Measurements from ENCODE around the gene SBSN. TPM values are rescaled to one million over a fixed set of nuclear protein-coding genes. Genes with fewer than 3 reads are reported as not detected.

SBSN gene
- total and polyA plus RNA-seq, 4 donors = not detected

DNA sequence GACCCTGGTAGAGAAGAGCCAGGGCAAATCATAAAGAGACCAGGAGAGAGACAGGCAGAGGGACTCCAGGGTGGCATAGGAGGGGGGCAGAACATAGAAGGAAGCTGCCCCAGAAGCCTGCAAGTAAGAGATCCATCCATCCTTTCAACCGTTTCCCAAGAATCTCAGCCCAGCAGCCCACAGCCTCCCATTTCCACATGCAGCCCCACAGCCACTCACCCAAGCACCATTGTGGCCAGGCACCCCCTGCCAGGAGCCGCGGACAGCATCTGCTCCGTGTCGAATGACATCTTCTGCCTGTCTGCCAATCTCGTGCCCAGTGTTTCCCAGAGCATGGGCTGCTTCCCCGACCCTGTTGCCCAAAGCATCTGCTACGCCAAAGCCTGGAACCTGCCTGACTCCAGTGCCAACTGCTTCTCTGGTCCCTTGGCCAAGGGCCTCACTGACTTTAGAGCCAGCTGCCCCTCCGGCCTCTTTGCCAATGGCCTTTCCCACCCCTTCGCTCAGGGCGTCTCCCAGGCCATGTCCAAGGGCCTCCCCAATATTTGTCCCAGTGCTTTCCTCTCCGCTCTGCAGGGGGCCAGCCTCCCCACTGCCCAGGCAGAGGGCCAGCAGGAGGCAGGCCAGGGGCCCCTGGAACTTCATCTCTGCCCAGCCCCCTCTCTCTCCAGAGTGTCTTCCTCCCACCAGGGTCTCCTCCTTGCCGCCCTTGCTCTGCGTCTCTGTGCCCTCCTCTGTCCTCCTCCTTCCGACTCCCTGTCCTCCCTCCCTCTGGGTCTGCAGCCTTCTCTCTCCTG is 15.1 kb downstream of the SBSN start:
- DNase-seq (ENCODE audit: low spot score) = no peak
- peaks cover 0 to 16% (median 7%) of the 10 kb centered on the region in 4 donors for H3K4me1 ChIP-seq (ENCODE audit: control insufficient read depth in 4 of 4, insufficient read depth in 4 of 4, low read length in 3 of 4)
- no peak overlapping the region for H3K4me3 ChIP-seq (ENCODE audit: low read depth in 1 of 3, low read length in 3 of 3)
- peaks cover 0 to 1% (median 0%) of the 10 kb centered on the region in 4 donors for H3K36me3 ChIP-seq (ENCODE audit: control insufficient read depth in 4 of 4, insufficient read depth in 3 of 4, low read depth in 1 of 4, low read length in 3 of 4)
- H3K27ac ChIP-seq (ENCODE audit: low read depth in 1 of 2, low read length in 2 of 2) = no peak overlapping the region
- no peak overlapping the region for H3K9ac ChIP-seq (ENCODE audit: low read depth in 1 of 2, low read length in 2 of 2)
- no peaks in the 10 kb centered on the region for H3K27me3 ChIP-seq (ENCODE audit: control insufficient read depth in 4 of 4, insufficient read depth in 4 of 4, low read length in 3 of 4)
- WGBS = 89% methylated on average over 15 of the region's 15 CpGs
- TF ChIP-seq, protein P1, sequence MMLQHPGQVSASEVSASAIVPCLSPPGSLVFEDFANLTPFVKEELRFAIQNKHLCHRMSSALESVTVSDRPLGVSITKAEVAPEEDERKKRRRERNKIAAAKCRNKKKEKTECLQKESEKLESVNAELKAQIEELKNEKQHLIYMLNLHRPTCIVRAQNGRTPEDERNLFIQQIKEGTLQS (IDR thresholded peaks at IDR 0.05) = no peak
- TF ChIP-seq, protein P2, sequence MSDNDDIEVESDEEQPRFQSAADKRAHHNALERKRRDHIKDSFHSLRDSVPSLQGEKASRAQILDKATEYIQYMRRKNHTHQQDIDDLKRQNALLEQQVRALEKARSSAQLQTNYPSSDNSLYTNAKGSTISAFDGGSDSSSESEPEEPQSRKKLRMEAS (IDR thresholded peaks at IDR 0.05) = no peak
- TF ChIP-seq, protein P3, sequence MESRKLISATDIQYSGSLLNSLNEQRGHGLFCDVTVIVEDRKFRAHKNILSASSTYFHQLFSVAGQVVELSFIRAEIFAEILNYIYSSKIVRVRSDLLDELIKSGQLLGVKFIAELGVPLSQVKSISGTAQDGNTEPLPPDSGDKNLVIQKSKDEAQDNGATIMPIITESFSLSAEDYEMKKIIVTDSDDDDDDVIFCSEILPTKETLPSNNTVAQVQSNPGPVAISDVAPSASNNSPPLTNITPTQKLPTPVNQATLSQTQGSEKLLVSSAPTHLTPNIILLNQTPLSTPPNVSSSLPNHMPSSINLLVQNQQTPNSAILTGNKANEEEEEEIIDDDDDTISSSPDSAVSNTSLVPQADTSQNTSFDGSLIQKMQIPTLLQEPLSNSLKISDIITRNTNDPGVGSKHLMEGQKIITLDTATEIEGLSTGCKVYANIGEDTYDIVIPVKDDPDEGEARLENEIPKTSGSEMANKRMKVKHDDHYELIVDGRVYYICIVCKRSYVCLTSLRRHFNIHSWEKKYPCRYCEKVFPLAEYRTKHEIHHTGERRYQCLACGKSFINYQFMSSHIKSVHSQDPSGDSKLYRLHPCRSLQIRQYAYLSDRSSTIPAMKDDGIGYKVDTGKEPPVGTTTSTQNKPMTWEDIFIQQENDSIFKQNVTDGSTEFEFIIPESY (IDR thresholded peaks at IDR 0.05) = no peak
- no peak for TF ChIP-seq HNF4A (conservative IDR thresholded peaks at IDR 0.05)
- TF ChIP-seq TAF1 (conservative IDR thresholded peaks at IDR 0.05) = no peak
- no peak for TF ChIP-seq SP1 (IDR thresholded peaks at IDR 0.05)
- H3K9me3 ChIP-seq (ENCODE audit: control insufficient read depth in 4 of 4, low read length in 3 of 4) = no peaks in the 10 kb centered on the region

DNA sequence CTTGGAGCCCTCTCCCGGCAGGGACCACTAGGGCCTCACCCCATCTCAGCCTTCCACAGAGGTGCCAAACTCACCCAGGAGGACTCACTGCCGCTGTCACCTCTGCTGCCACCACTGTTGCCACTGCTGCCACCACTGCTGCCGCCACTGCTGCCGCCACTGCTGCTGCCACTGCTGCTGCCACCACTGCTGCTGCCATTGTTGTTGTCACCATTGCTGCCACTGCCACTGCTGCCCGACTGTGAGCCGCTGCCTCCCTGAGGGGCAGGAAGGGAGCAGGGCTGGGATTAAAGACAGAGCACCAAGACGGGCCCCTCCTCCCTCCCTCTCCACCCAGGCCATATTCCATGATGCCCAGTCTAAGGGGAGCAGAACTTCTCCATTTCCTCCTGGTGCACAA is 16.8 kb downstream of the SBSN start:
- H3K9me3 ChIP-seq (ENCODE audit: control insufficient read depth in 4 of 4, low read length in 3 of 4) = no peaks in the 10 kb centered on the region
- H3K27ac ChIP-seq (ENCODE audit: low read depth in 1 of 2, low read length in 2 of 2) = no peak overlapping the region
- H3K9ac ChIP-seq (ENCODE audit: low read depth in 1 of 2, low read length in 2 of 2) = no peak overlapping the region
- DNase-seq (ENCODE audit: low spot score) = no peak
- H3K4me1 ChIP-seq (ENCODE audit: control insufficient read depth in 4 of 4, insufficient read depth in 4 of 4, low read length in 3 of 4) = peaks cover 0 to 16% (median 7%) of the 10 kb centered on the region in 4 donors
- no peak for TF ChIP-seq FOXA1 (IDR thresholded peaks at IDR 0.05)
- TF ChIP-seq, protein P4, sequence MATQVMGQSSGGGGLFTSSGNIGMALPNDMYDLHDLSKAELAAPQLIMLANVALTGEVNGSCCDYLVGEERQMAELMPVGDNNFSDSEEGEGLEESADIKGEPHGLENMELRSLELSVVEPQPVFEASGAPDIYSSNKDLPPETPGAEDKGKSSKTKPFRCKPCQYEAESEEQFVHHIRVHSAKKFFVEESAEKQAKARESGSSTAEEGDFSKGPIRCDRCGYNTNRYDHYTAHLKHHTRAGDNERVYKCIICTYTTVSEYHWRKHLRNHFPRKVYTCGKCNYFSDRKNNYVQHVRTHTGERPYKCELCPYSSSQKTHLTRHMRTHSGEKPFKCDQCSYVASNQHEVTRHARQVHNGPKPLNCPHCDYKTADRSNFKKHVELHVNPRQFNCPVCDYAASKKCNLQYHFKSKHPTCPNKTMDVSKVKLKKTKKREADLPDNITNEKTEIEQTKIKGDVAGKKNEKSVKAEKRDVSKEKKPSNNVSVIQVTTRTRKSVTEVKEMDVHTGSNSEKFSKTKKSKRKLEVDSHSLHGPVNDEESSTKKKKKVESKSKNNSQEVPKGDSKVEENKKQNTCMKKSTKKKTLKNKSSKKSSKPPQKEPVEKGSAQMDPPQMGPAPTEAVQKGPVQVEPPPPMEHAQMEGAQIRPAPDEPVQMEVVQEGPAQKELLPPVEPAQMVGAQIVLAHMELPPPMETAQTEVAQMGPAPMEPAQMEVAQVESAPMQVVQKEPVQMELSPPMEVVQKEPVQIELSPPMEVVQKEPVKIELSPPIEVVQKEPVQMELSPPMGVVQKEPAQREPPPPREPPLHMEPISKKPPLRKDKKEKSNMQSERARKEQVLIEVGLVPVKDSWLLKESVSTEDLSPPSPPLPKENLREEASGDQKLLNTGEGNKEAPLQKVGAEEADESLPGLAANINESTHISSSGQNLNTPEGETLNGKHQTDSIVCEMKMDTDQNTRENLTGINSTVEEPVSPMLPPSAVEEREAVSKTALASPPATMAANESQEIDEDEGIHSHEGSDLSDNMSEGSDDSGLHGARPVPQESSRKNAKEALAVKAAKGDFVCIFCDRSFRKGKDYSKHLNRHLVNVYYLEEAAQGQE (IDR thresholded peaks at IDR 0.05) = no peak
- TF ChIP-seq RXRA (IDR thresholded peaks at IDR 0.05) = no peak
- TF ChIP-seq HNF4A (conservative IDR thresholded peaks at IDR 0.05) = no peak
- no peak for TF ChIP-seq NR2F2 (IDR thresholded peaks at IDR 0.05)
- no peak for TF ChIP-seq GABPA (IDR thresholded peaks at IDR 0.05 in 1 of 2, conservative IDR thresholded peaks at IDR 0.05 in 1 of 2)
- TF ChIP-seq HNF4G (IDR thresholded peaks at IDR 0.05) = no peak
- no peak for TF ChIP-seq FOXA2 (IDR thresholded peaks at IDR 0.05)
- TF ChIP-seq RAD21 (IDR thresholded peaks at IDR 0.05) = no peak
- TF ChIP-seq, protein P3 (IDR thresholded peaks at IDR 0.05) = no peak
- TF ChIP-seq, protein P5, sequence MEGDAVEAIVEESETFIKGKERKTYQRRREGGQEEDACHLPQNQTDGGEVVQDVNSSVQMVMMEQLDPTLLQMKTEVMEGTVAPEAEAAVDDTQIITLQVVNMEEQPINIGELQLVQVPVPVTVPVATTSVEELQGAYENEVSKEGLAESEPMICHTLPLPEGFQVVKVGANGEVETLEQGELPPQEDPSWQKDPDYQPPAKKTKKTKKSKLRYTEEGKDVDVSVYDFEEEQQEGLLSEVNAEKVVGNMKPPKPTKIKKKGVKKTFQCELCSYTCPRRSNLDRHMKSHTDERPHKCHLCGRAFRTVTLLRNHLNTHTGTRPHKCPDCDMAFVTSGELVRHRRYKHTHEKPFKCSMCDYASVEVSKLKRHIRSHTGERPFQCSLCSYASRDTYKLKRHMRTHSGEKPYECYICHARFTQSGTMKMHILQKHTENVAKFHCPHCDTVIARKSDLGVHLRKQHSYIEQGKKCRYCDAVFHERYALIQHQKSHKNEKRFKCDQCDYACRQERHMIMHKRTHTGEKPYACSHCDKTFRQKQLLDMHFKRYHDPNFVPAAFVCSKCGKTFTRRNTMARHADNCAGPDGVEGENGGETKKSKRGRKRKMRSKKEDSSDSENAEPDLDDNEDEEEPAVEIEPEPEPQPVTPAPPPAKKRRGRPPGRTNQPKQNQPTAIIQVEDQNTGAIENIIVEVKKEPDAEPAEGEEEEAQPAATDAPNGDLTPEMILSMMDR (IDR thresholded peaks at IDR 0.05; ENCODE audit: low read depth, low read length, missing input control) = no peak
- no peak for TF ChIP-seq SP1 (IDR thresholded peaks at IDR 0.05)
- TF ChIP-seq, protein P1 (IDR thresholded peaks at IDR 0.05) = no peak
- TF ChIP-seq YY1 (IDR thresholded peaks at IDR 0.05) = no peak
- no peak for TF ChIP-seq TAF1 (conservative IDR thresholded peaks at IDR 0.05)
- TF ChIP-seq, protein P2 (IDR thresholded peaks at IDR 0.05) = no peak
- no peak for TF ChIP-seq EGR1 (IDR thresholded peaks at IDR 0.05; ENCODE audit: low read depth in 2 of 2)
- TF ChIP-seq JUND (IDR thresholded peaks at IDR 0.05) = no peak
- H3K4me3 ChIP-seq (ENCODE audit: low read depth in 1 of 3, low read length in 3 of 3) = no peak overlapping the region
- WGBS = 83% methylated on average over 7 of the region's 7 CpGs
- H3K36me3 ChIP-seq (ENCODE audit: control insufficient read depth in 4 of 4, insufficient read depth in 3 of 4, low read depth in 1 of 4, low read length in 3 of 4) = peaks cover 0 to 1% (median 0%) of the 10 kb centered on the region in 4 donors
- no peaks in the 10 kb centered on the region for H3K27me3 ChIP-seq (ENCODE audit: control insufficient read depth in 4 of 4, insufficient read depth in 4 of 4, low read length in 3 of 4)
